ENCODE data around the gene CHCHD2. TPM values are rescaled to one million over a fixed set of nuclear protein-coding genes. Genes with fewer than 3 reads are reported as not detected.
"Not testable (repeated sequence)": the region's sequence is repeated elsewhere in the genome, so short reads cannot be mapped to it uniquely, and the experiment has no call there.

Gene CHCHD2
- total and polyA plus RNA-seq, 11 donors: 245 to 1,085 (median 412) TPM

DNA sequence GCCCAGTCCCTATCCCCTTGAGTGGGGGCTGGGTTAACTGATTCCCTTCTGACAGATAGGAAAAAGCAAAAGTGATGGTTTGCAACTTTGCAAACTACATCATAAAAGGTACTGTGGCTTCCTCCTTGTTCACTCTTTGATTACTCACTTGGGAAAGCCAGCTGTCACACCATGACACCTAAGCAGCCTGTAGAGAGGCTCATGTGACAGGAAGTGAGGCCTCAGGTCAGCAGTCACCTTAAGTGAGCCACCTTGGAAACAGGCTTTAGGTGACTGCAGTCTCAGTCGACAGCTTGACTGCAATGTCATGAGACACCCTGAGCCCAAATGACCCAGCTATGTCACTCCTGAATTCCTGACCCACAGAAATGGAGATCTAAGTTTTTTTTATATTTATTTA is 4.3 kb upstream of the CHCHD2 start:
- intact Hi-C loops (cut with DNase I): no loop called here
- Histone ChIP-seq H3K36me3 (no peaks in the 10 kb centered on the region), H3K27me3 (peaks cover 0 to 7% (median 1%) of the 10 kb centered on the region in 9 donors), H3K9me3 (no peaks in the 10 kb centered on the region), H3K27ac (no peak overlapping the region), H3K4me1 (peaks cover 0 to 9% (median 0%) of the 10 kb centered on the region in 12 donors), H3K4me3 (no peak overlapping the region)
- no peak for TF ChIP-seq POLR2A (IDR thresholded peaks at IDR 0.05)
- TF ChIP-seq, protein P1, sequence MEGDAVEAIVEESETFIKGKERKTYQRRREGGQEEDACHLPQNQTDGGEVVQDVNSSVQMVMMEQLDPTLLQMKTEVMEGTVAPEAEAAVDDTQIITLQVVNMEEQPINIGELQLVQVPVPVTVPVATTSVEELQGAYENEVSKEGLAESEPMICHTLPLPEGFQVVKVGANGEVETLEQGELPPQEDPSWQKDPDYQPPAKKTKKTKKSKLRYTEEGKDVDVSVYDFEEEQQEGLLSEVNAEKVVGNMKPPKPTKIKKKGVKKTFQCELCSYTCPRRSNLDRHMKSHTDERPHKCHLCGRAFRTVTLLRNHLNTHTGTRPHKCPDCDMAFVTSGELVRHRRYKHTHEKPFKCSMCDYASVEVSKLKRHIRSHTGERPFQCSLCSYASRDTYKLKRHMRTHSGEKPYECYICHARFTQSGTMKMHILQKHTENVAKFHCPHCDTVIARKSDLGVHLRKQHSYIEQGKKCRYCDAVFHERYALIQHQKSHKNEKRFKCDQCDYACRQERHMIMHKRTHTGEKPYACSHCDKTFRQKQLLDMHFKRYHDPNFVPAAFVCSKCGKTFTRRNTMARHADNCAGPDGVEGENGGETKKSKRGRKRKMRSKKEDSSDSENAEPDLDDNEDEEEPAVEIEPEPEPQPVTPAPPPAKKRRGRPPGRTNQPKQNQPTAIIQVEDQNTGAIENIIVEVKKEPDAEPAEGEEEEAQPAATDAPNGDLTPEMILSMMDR (IDR thresholded peaks at IDR 0.05): no peak
- DNase-seq (no peak), ATAC-seq (no peak)
- WGBS, 4 donors: 50 to 92% (median 65%) methylated on average over 1 of the region's 1 CpG

DNA sequence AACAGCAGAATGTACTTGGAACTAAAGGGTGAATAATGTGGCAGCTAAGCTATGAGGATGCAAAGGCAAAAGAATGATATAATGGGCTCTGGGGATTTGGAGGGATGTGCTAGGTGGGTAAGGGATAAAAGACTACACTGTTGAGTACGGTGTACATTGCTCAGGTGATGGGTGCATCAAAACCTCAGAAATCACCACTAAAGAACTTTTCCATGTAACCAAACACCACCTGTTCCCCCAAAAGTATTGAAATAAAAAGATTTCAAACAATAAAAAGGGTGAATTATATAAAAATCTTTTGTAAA is 1.6 kb upstream of the CHCHD2 start:
- intact Hi-C loops (cut with DNase I): loop anchor here in 2 of 10 donors (2.0 to 10.0 kb wide), 3 partner anchors 15 to 223 kb away; partner anchors contain the start of genes CCT6A (in 1 of the 2), PHKG1 (in 1 of the 2), PSPH (in 1 of the 2) and ZNF713 (in 1 of the 2)
- no peak for DNase-seq
- no peaks in the 10 kb centered on the region for H3K9me3 ChIP-seq

DNA sequence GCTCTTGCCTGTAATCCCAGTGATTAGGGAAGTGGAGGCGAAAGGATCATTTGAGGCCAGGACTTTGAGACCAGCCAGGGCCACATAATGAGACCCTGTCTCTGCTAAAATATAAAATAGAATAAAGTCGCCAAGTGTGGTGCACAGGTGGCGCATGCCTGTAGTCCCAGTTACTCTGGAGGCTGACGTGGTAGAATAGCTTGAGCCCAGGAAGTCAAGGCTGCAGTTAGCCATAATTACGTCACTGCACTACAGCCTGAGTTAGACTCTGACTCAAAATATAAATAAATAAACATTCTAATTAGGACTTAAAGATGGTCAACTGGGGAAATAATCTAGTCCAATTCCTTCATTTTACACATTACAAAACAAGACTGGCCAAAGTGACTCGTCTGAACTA is 768 bp downstream of the CHCHD2 start:
- ATAC-seq (peak in 2 of 4 donors; percentile 20 to 54), DNase-seq (peak in 1 of 5 donors; percentile 20)
- Histone ChIP-seq H3K27me3 (peaks cover 0 to 4% (median 0%) of the 10 kb centered on the region in 9 donors), H3K4me3 (peak overlapping the region; percentile 56 to 98 (median 78)), H3K36me3 (peaks cover 0 to 43% (median 38%) of the 10 kb centered on the region in 9 donors), H3K4me1 (peaks cover 3 to 20% (median 11%) of the 10 kb centered on the region in 12 donors), H3K9me3 (no peaks in the 10 kb centered on the region), H3K27ac (peak overlapping the region in 11 of 12 donors; percentile 82 to 97 (median 90))
- intact Hi-C loops (cut with DNase I): loop anchor here in 2 of 10 donors (5.0 to 10.0 kb wide), 2 partner anchors 53 to 221 kb away; partner anchors contain the start of genes CCT6A (in 1 of the 2), PSPH (in 1 of the 2) and ZNF713 (in 1 of the 2)
- WGBS, 4 donors: 14 to 23% (median 20%) methylated on average over 6 of the region's 6 CpGs
- TF ChIP-seq POLR2A (IDR thresholded peaks at IDR 0.05): no peak
- TF ChIP-seq, protein P1 (IDR thresholded peaks at IDR 0.05): no peak

More for the DNA sequence above, 1.6 kb upstream of the CHCHD2 start:
- peaks cover 3 to 20% (median 11%) of the 10 kb centered on the region in 12 donors for H3K4me1 ChIP-seq
- peaks cover 0 to 4% (median 0%) of the 10 kb centered on the region in 9 donors for H3K27me3 ChIP-seq
- no peak for ATAC-seq
- WGBS, 4 donors: 92 to 97% (median 97%) methylated on average over 1 of the region's 1 CpG
- TF ChIP-seq, protein P1 (IDR thresholded peaks at IDR 0.05): no peak
- no peak for TF ChIP-seq POLR2A (IDR thresholded peaks at IDR 0.05)
- no peak overlapping the region for H3K4me3 ChIP-seq
- H3K27ac ChIP-seq: no peak overlapping the region
- H3K36me3 ChIP-seq: peaks cover 0 to 19% (median 14%) of the 10 kb centered on the region in 9 donors

DNA sequence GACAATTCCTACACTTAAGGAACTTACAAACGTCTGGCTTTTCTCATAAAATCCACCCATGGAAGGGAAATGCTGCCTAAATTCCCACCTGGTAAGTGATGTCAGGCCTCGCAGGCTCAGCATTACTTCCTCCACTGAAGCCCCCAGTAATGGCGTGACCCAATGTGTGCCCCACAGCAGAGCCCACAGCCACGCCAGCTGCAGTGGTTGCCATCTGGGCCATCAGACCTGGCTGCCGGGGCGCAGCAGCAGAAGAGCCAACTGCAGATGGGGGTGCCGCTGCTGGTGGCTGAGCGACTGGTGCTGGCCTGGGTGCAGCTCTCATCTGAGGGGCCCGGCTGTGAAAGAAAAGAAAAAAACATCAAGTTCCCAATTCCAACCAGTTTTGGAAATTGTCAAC is 2.1 kb downstream of the CHCHD2 start:
- Histone ChIP-seq H3K4me1 (peaks cover 3 to 20% (median 11%) of the 10 kb centered on the region in 12 donors), H3K36me3 (peaks cover 3 to 57% (median 52%) of the 10 kb centered on the region in 9 donors)
- not testable (repeated sequence) for H3K4me3 ChIP-seq, ATAC-seq, H3K9me3 ChIP-seq, H3K27ac ChIP-seq, H3K27me3 ChIP-seq
- intact Hi-C loops (cut with DNase I): loop anchor here in 1 of 10 donors (10.0 kb wide), 1 partner anchor 219 kb away; the partner anchor contains the start of gene ZNF713
- DNase-seq: peak in 1 of 5 donors; percentile 40
- 73 to 90% (median 87%) methylated on average over 4 to 9 of the region's 9 CpGs for WGBS, 4 donors
